Measurements from ENCODE around the gene SLC12A2. TPM values are rescaled to one million over a fixed set of nuclear protein-coding genes. Genes with fewer than 3 reads are reported as not detected.

Gene SLC12A2
- total RNA-seq, 2 experiments from 2014 or later: 14.6 to 14.8 TPM

DNA sequence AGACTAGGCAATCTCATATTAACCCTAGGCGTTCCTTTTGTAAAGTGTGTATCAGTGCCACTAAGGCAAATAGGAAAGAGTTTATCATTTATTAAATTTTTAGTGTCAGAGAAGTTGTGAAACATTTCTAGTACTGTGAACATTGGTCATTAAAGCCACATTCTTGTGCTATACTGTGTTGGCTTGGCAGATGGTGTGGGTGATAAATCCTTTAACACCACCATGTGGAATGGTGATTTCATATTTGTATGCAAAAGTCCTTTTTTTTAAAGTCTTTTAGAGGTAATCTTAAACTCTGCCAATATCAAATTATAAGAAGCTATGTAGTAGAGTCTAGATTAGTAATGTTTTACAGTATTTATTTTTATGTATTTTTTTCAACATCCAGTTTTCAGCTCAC is 18.1 kb downstream of the SLC12A2 start:
- CTCF ChIA-PET: no interaction called here
- H3K9me3 Mint-ChIP-seq: peaks cover 19% of the 10 kb centered on the region
- POLR2A ChIA-PET: no interaction called here
- H3K4me3 Mint-ChIP-seq: no peak overlapping the region
- peaks cover 27% of the 10 kb centered on the region for H3K36me3 Mint-ChIP-seq (ENCODE audit: low read depth)
- no peaks in the 10 kb centered on the region for H3K4me1 Mint-ChIP-seq
- no peak for DNase-seq
- no peak overlapping the region for H3K27ac Mint-ChIP-seq
- H3K27me3 Mint-ChIP-seq: no peaks in the 10 kb centered on the region

DNA sequence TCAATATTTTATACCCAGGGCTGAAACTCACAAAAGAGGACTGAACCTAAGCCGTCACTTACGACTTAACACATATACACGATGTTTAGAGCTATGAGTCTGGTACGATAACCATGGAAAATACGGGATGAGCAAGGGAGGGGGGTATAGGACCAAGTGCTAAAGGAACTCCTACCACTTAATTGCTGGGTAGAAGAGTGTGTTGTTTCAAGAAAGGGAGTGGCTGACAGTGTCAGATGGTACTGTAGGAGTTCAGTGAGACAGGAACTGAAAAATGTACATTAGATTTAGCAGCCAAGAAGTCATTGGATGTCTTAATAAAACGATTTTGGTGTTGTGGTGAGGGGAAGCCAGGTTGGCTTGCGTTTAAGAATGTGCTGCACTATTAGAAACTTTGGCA is 21.6 kb downstream of the SLC12A2 start:
- no peak for DNase-seq
- CTCF ChIA-PET: no interaction called here
- H3K9me3 Mint-ChIP-seq: peaks cover 3% of the 10 kb centered on the region
- no peak overlapping the region for H3K4me3 Mint-ChIP-seq
- peaks cover 19% of the 10 kb centered on the region for H3K36me3 Mint-ChIP-seq (ENCODE audit: low read depth)
- POLR2A ChIA-PET: no interaction called here
- no peak overlapping the region for H3K27ac Mint-ChIP-seq
- H3K27me3 Mint-ChIP-seq: no peaks in the 10 kb centered on the region
- no peaks in the 10 kb centered on the region for H3K4me1 Mint-ChIP-seq

DNA sequence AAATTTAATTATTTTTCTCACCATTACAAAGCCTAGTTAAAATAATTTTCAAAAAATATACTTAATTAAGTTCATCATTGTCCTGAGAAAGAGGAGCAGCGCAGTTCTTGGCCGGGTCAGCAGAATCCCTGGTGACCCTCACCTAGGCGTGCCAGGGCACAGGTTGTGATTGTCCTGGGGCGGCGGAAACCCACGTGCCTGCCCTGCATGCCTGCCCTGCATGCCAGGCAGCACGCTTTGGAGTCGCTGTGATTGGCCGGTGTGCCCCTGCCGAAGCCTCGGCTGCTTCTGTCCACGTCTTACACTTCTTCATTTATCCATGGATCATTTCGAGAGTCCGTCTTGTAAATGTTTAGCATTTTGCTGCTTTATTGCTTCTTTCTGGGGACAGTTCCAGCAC is 25.6 kb downstream of the SLC12A2 start:
- no peak overlapping the region for H3K4me3 Mint-ChIP-seq

DNA sequence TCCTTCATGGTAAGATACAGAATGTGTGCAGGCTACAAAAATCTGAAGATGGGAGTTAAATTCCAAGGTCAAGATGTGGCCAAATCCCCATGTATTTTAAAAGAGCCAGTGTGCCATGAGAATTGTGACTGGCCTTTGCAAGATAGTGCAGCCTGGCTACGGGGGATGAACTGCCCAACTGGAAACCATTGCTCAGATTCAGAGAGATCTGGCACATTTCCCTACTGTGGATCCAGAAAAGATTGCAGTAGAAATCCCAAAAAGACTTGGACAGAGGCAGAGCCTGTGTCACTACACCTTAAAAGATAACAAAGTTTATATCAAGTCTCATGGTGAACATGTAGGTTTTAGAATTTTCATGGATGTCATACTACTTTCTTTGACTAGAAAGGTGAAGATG is 26.2 kb downstream of the SLC12A2 start:
- ChIA-PET CTCF (no interaction called here), POLR2A (no interaction called here)
- peaks cover 34% of the 10 kb centered on the region for H3K36me3 Mint-ChIP-seq (ENCODE audit: low read depth)
- H3K9me3 Mint-ChIP-seq: peaks cover 3% of the 10 kb centered on the region
- H3K27me3 Mint-ChIP-seq: no peaks in the 10 kb centered on the region
- H3K4me1 Mint-ChIP-seq: peaks cover 1% of the 10 kb centered on the region
- DNase-seq: no peak
- H3K4me3 Mint-ChIP-seq: no peak overlapping the region
- H3K27ac Mint-ChIP-seq: no peak overlapping the region

More for the DNA sequence above, 25.6 kb downstream of the SLC12A2 start:
- CTCF ChIA-PET: no interaction called here
- peaks cover 1% of the 10 kb centered on the region for H3K4me1 Mint-ChIP-seq
- peaks cover 3% of the 10 kb centered on the region for H3K9me3 Mint-ChIP-seq
- DNase-seq: no peak
- no peak overlapping the region for H3K27ac Mint-ChIP-seq
- POLR2A ChIA-PET: no interaction called here
- no peaks in the 10 kb centered on the region for H3K27me3 Mint-ChIP-seq
- peaks cover 32% of the 10 kb centered on the region for H3K36me3 Mint-ChIP-seq (ENCODE audit: low read depth)

DNA sequence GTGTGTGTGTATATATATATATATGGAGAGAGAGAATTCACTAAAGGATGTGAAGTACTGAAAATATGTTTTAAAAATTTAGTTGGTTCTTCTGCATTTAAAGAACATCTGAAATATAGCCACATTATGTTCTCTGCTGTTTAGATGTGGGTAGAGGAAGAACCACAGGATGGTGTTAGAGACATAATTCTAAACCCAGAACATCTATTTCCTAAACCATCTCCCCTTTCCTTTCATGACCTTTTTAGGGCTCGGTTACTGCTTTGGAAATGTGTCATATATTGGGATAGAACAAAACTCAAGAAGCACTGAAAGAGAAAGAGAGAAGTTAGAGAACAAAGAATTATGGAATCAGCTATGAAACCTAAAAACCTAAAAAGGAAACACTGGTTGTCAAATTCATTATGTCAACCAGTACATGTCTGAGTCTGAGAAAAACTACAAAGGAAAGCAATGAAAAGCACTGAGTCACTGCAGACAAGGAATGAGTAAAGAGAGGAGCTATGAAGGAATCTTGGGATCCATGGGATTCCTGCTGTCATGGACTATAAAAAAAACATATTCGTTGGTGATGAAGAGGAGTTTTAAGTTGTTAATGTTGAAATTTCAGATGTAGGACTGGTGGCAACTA is 28.4 kb downstream of the SLC12A2 start:
- H3K9me3 Mint-ChIP-seq: peaks cover 3% of the 10 kb centered on the region
- CTCF ChIA-PET: no interaction called here
- POLR2A ChIA-PET: interaction anchor here (2.3 kb wide), 1 partner anchor 28 kb away, joined by 6 read pairs; the partner anchor contains the start of gene SLC12A2
- no peak for DNase-seq
- H3K27me3 Mint-ChIP-seq: no peaks in the 10 kb centered on the region
- peaks cover 1% of the 10 kb centered on the region for H3K4me1 Mint-ChIP-seq
- H3K4me3 Mint-ChIP-seq: no peak overlapping the region
- H3K27ac Mint-ChIP-seq: no peak overlapping the region
- peaks cover 52% of the 10 kb centered on the region for H3K36me3 Mint-ChIP-seq (ENCODE audit: low read depth)

DNA sequence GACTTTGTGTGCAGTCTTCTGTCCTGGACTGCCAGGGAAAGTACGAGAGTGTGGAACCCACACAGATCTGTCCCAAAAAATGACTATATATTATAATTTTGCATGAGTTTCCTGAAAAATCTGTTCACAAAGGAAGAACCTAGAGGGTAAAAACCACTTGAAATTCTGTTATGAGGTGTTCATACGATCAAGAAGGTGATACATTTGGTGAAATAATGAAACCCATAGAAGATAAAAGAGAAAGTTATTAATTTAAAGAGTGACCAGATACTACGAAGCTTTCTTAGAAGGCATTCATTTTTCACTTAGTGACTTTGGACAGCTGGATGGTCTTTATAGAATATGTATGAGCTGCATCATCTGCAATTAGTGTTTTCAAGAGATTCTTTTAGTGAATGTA is 32.9 kb downstream of the SLC12A2 start:
- ChIA-PET POLR2A (no interaction called here), CTCF (no interaction called here)
- H3K4me1 Mint-ChIP-seq: peaks cover 1% of the 10 kb centered on the region
- no peaks in the 10 kb centered on the region for H3K27me3 Mint-ChIP-seq
- no peak overlapping the region for H3K27ac Mint-ChIP-seq
- DNase-seq: no peak
- peaks cover 6% of the 10 kb centered on the region for H3K9me3 Mint-ChIP-seq
- H3K4me3 Mint-ChIP-seq: no peak overlapping the region
- peaks cover 58% of the 10 kb centered on the region for H3K36me3 Mint-ChIP-seq (ENCODE audit: low read depth)

DNA sequence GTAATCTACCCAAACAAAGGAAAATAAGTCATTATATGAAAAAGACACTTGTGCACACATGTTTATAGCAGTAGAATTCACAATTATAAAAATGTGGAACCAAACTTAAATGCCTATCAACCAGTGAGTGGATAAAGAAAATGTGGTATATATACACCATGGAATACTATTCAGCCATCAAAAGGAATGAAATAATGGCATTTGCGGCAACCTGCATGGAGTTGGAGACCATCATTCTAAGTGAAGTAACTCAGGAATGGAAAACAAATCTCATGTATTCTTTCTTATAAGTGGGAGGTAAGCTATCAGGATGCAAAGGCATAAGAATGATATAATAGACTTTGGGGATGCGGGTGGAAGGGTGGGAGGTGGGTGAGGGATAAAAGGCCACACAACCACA is 34.6 kb downstream of the SLC12A2 start:
- Mint-ChIP-seq H3K4me3 (no peak overlapping the region), H3K27me3 (no peaks in the 10 kb centered on the region), H3K4me1 (no peaks in the 10 kb centered on the region), H3K36me3 (ENCODE audit: low read depth) (peaks cover 50% of the 10 kb centered on the region), H3K27ac (no peak overlapping the region), H3K9me3 (peaks cover 6% of the 10 kb centered on the region)
- DNase-seq: no peak
- POLR2A ChIA-PET: no interaction called here
- CTCF ChIA-PET: no interaction called here

DNA sequence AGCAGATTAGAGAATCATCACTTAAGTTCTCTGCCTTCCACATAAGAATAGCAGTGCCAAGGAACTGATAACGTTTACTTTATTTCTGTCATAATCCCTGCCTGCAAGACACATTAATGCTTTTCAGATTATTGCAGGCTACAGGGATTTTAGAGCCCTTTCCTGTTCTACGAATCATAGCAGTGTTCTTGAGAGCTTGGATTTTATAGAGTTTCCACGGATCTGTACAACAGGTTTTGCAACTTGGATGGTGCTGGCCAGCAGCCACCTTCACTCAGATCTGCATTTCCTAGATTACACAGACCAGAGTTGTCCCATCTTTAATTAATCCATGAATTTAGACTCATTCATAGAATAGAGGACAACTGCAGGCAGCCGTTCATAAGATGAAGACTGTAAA is 38.1 kb downstream of the SLC12A2 start:
- H3K27ac Mint-ChIP-seq: no peak overlapping the region
- no peaks in the 10 kb centered on the region for H3K27me3 Mint-ChIP-seq
- no peak overlapping the region for H3K4me3 Mint-ChIP-seq
- ChIA-PET CTCF (no interaction called here), POLR2A (no interaction called here)
- no peaks in the 10 kb centered on the region for H3K4me1 Mint-ChIP-seq
- peaks cover 29% of the 10 kb centered on the region for H3K36me3 Mint-ChIP-seq (ENCODE audit: low read depth)
- H3K9me3 Mint-ChIP-seq: peaks cover 6% of the 10 kb centered on the region
- no peak for DNase-seq

DNA sequence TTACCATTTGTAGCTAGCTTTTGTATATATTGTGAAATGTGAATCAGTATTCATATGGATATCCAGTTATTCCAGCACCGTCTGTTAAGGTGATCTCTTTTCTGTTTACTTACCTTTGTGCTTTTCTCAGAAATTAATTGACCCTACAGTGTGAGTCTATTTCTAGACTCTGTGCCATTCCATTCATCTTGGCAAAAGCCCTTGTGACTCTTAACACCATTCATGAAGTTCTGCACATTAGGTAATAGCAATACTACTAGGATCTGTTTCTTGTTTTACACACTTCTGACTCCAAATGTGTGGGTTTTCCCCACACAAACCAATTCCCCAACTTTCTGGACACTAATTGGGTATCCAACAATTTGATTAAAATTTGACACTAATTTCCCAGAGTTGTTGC is 40.4 kb downstream of the SLC12A2 start:
- Mint-ChIP-seq H3K4me1 (peaks cover 3% of the 10 kb centered on the region), H3K36me3 (ENCODE audit: low read depth) (peaks cover 9% of the 10 kb centered on the region), H3K9me3 (no peaks in the 10 kb centered on the region), H3K4me3 (no peak overlapping the region), H3K27me3 (no peaks in the 10 kb centered on the region), H3K27ac (no peak overlapping the region)
- ChIA-PET CTCF (no interaction called here), POLR2A (no interaction called here)
- no peak for DNase-seq

DNA sequence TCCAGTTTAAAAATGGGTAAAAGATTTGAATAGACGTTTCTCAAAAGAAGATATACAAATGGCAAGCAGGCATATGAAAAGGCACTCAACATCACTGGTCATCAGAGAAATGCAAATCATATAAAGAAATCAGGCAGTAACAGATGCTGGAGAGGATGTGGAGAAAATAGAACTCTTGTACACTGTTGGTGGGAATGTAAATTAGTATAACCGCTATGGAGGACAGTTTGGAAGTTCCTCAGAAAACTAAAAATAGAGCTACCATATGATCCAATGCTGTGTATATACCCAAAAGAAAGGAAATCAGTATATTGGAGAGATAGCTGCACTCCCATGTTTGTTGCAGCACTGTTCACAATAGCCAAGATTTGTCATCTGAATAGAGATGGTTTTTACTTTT is 42.7 kb downstream of the SLC12A2 start:
- no peaks in the 10 kb centered on the region for H3K9me3 Mint-ChIP-seq
- H3K27ac Mint-ChIP-seq: no peak overlapping the region
- H3K4me3 Mint-ChIP-seq: no peak overlapping the region
- CTCF ChIA-PET: no interaction called here
- no peaks in the 10 kb centered on the region for H3K27me3 Mint-ChIP-seq
- no peak for DNase-seq
- POLR2A ChIA-PET: no interaction called here
- H3K4me1 Mint-ChIP-seq: peaks cover 3% of the 10 kb centered on the region
- H3K36me3 Mint-ChIP-seq (ENCODE audit: low read depth): peaks cover 12% of the 10 kb centered on the region

DNA sequence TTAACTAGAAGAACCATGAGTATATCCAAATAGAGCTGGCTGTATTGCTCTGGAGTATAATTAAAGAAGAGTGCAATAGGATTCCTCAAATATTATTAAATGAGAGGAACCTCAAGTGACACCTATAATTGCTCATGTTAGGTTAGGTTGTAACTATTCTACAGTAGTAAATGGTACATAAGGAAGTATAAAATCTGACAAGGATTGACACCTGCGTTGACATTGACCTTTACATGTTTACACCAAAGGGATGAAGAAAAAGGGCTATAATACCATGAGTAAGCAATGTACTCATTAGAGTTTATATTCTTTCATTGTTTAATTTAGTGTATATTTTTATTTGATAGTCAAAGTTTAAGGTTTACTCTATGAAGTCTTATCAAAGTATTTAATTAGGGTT is 48.9 kb downstream of the SLC12A2 start:
- no peak for DNase-seq
- Mint-ChIP-seq H3K4me3 (no peak overlapping the region), H3K4me1 (peaks cover under 1% of the 10 kb centered on the region), H3K27me3 (no peaks in the 10 kb centered on the region), H3K27ac (no peak overlapping the region), H3K9me3 (no peaks in the 10 kb centered on the region), H3K36me3 (ENCODE audit: low read depth) (peaks cover 28% of the 10 kb centered on the region)
- ChIA-PET CTCF (no interaction called here), POLR2A (no interaction called here)

DNA sequence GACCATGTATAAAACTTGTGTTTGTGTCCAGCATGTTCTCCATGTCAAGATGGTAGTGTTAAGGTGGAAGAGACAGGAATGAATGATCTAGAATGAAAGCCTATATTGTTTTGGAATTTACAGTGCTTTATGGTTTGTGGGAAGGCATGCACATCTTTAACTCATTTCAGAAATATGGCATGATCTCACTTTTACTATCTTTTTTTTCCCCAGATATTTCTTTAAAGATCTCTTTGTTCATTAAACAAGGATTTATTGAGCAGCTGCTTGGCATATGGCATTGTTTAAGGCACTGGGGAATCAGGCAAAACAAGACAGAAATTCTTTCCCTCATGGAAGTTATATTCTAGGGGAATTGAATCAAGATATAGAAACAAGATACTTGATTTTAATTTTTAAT is 51.7 kb downstream of the SLC12A2 start:
- Mint-ChIP-seq H3K27ac (no peak overlapping the region), H3K4me3 (no peak overlapping the region), H3K27me3 (no peaks in the 10 kb centered on the region), H3K4me1 (no peaks in the 10 kb centered on the region), H3K36me3 (ENCODE audit: low read depth) (peaks cover 32% of the 10 kb centered on the region), H3K9me3 (no peaks in the 10 kb centered on the region)
- no peak for DNase-seq
- CTCF ChIA-PET: no interaction called here
- POLR2A ChIA-PET: no interaction called here

DNA sequence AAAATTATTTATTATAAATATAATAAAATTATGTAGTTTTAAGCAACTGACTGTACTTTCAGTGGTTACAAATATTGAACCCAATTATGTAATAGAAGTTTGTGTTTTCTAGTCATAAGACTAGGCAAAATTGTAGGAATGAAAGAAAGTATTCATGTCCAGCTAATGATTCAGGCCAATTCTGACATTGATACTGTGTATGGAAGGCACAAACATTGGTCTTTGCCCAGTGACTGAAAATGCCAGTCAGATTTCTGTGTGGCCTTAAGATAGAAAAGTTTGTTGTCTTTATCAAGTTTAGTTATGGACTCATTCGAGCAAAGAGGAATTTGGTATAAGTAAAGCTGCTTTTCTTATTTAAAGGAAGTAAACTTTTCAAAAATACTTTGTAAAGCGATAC is 60.3 kb downstream of the SLC12A2 start:
- Mint-ChIP-seq H3K27ac (no peak overlapping the region), H3K4me3 (no peak overlapping the region), H3K36me3 (ENCODE audit: low read depth) (peaks cover 2% of the 10 kb centered on the region), H3K4me1 (no peaks in the 10 kb centered on the region), H3K9me3 (no peaks in the 10 kb centered on the region), H3K27me3 (no peaks in the 10 kb centered on the region)
- DNase-seq: no peak
- ChIA-PET POLR2A (no interaction called here), CTCF (no interaction called here)

DNA sequence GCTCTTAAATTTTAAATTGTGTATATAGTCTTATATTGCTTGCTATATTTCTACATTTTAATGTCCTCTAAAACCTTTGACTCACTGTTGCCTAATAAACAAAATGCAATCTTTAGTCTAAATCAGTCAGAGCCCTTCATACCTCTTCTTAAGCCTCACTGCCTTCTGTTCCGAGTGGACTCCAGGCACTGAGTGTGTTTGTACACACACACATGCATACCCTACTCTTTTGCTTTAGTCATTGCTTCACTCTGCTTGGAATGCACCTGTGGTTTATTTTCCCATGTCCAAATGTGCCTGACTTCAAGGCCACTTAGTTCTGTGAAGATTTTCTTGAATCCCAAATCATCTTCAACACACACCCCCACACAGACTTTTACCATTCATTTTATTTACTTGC is 60.9 kb downstream of the SLC12A2 start:
- POLR2A ChIA-PET: no interaction called here
- CTCF ChIA-PET: no interaction called here
- peaks cover 2% of the 10 kb centered on the region for H3K36me3 Mint-ChIP-seq (ENCODE audit: low read depth)
- H3K9me3 Mint-ChIP-seq: no peaks in the 10 kb centered on the region
- DNase-seq: no peak
- H3K27me3 Mint-ChIP-seq: no peaks in the 10 kb centered on the region
- no peak overlapping the region for H3K4me3 Mint-ChIP-seq
- H3K27ac Mint-ChIP-seq: no peak overlapping the region
- no peaks in the 10 kb centered on the region for H3K4me1 Mint-ChIP-seq

DNA sequence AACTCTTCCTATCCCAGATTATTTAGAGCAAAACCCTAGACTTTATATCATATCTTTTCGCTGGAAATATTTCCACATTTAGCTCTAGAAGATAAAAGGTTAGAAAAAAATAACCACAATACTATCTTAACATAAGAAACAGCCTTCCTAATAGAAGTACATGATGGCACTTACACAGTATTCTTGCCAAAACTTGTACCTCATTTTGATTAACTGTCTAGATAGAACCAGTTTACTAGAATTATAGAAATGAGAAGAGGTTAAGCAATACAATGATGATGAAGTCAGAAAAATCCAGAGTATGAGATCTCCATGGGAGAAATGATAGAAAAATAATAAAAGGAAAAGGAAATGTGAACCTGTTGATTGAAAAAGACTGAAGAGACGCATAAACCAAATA is 63.1 kb downstream of the SLC12A2 start:
- Mint-ChIP-seq H3K27ac (no peak overlapping the region), H3K4me1 (no peaks in the 10 kb centered on the region), H3K27me3 (no peaks in the 10 kb centered on the region), H3K9me3 (no peaks in the 10 kb centered on the region), H3K4me3 (no peak overlapping the region), H3K36me3 (ENCODE audit: low read depth) (peaks cover 2% of the 10 kb centered on the region)
- POLR2A ChIA-PET: no interaction called here
- CTCF ChIA-PET: no interaction called here
- DNase-seq: no peak

Measured in activated CD4-positive, alpha-beta memory T cell treated with anti-CD3 and anti-CD28 coated beads, Interleukin-2, amount 10 ng/mL, durations not matched to agents 7 days and 5 days (primary cell).